ENCODE results near the gene SLC25A47. TPM values are rescaled to one million over a fixed set of nuclear protein-coding genes. Genes with fewer than 3 reads are reported as not detected.
"Not testable (repeated sequence)": the region's sequence is repeated elsewhere in the genome, so short reads cannot be mapped to it uniquely, and the experiment has no call there.

The SLC25A47 gene
- total and polyA plus RNA-seq, 4 donors: 23.7 to 469 (median 291) TPM

DNA sequence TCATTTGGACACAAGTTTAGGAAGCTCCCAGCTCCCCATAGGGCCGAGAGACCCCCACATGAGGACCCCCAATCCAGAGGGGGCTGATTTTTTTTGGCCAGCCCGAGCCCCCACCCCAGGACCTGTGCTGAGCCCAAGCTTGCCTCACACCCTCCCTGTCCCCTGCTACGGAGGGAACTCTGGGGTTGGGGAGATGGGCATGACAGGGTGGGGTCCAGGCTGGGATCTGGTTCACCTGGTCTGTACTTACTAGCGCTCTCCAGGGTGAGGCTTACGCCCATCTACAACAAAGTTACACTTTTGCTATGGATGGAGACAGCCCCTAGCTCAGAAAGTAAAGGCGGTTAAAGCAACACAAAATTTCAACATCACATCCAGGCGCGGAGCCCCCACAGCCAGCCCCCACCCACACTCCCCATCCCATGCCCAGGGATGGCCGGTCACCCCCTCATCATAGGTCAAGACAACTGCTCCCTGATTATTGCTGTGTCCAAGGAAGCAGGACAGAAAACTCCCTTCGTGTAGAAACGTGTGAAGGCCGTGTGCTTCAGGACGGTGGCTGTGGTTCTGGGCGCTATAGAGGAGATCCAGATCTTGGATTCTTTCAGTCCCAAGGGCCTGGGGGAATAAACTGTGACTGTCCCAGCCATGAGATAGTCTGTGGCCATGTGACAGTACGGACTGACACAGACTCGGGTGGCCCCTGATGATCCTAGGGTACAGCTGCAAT lies 27.6 kb upstream of the SLC25A47 start:
- Histone ChIP-seq H3K36me3 (ENCODE audit: control insufficient read depth in 4 of 4, insufficient read depth in 3 of 4, low read depth in 1 of 4, low read length in 3 of 4) (peaks cover 0 to 2% (median 0%) of the 10 kb centered on the region in 4 donors), H3K27me3 (ENCODE audit: control insufficient read depth in 4 of 4, insufficient read depth in 4 of 4, low read length in 3 of 4) (no peaks in the 10 kb centered on the region), H3K4me1 (ENCODE audit: control insufficient read depth in 4 of 4, insufficient read depth in 4 of 4, low read length in 3 of 4) (peaks cover 0 to 5% (median under 1%) of the 10 kb centered on the region in 4 donors), H3K27ac (ENCODE audit: low read depth in 1 of 2, low read length in 2 of 2) (no peak overlapping the region), H3K9me3 (ENCODE audit: control insufficient read depth in 4 of 4, low read length in 3 of 4) (no peaks in the 10 kb centered on the region), H3K9ac (ENCODE audit: low read depth in 1 of 2, low read length in 2 of 2) (no peak overlapping the region), H3K4me3 (ENCODE audit: low read depth in 1 of 3, low read length in 3 of 3) (no peak overlapping the region)
- DNase-seq (ENCODE audit: low spot score): no peak
- no peak for TF ChIP-seq MAX (IDR thresholded peaks at IDR 0.05)
- TF ChIP-seq FOXA1 (IDR thresholded peaks at IDR 0.05): no peak
- TF ChIP-seq EGR1 (IDR thresholded peaks at IDR 0.05; ENCODE audit: low read depth in 2 of 2): no peak
- no peak for TF ChIP-seq ATF3 (IDR thresholded peaks at IDR 0.05)
- TF ChIP-seq SP1 (IDR thresholded peaks at IDR 0.05): no peak
- no peak for TF ChIP-seq CTCF (IDR thresholded peaks at IDR 0.05; ENCODE audit: low read depth, low read length, missing input control)
- no peak for TF ChIP-seq TAF1 (conservative IDR thresholded peaks at IDR 0.05)
- TF ChIP-seq RXRA (IDR thresholded peaks at IDR 0.05): no peak
- no peak for TF ChIP-seq GABPA (IDR thresholded peaks at IDR 0.05 in 1 of 2, conservative IDR thresholded peaks at IDR 0.05 in 1 of 2)
- no peak for TF ChIP-seq HNF4G (IDR thresholded peaks at IDR 0.05)
- no peak for TF ChIP-seq RAD21 (IDR thresholded peaks at IDR 0.05)
- no peak for TF ChIP-seq FOXA2 (IDR thresholded peaks at IDR 0.05)
- no peak for TF ChIP-seq YY1 (IDR thresholded peaks at IDR 0.05)
- no peak for TF ChIP-seq NR2F2 (IDR thresholded peaks at IDR 0.05)
- WGBS: 94% methylated on average over 16 of the region's 16 CpGs

- Histone ChIP-seq H3K4me1 (ENCODE audit: control insufficient read depth in 4 of 4, insufficient read depth in 4 of 4, low read length in 3 of 4) (peaks cover 0 to 5% (median under 1%) of the 10 kb centered on the region in 4 donors), H3K9me3 (ENCODE audit: control insufficient read depth in 4 of 4, low read length in 3 of 4) (no peaks in the 10 kb centered on the region), H3K36me3 (ENCODE audit: control insufficient read depth in 4 of 4, insufficient read depth in 3 of 4, low read depth in 1 of 4, low read length in 3 of 4) (peaks cover 0 to 2% (median 0%) of the 10 kb centered on the region in 4 donors), H3K4me3 (ENCODE audit: low read depth in 1 of 3, low read length in 3 of 3) (no peak overlapping the region), H3K27ac (ENCODE audit: low read depth in 1 of 2, low read length in 2 of 2) (no peak overlapping the region), H3K9ac (ENCODE audit: low read depth in 1 of 2, low read length in 2 of 2) (no peak overlapping the region), H3K27me3 (ENCODE audit: control insufficient read depth in 4 of 4, insufficient read depth in 4 of 4, low read length in 3 of 4) (no peaks in the 10 kb centered on the region)
- no peak for DNase-seq (ENCODE audit: low spot score)
- TF ChIP-seq HNF4G (IDR thresholded peaks at IDR 0.05): no peak
- TF ChIP-seq CTCF (IDR thresholded peaks at IDR 0.05; ENCODE audit: low read depth, low read length, missing input control): no peak
- TF ChIP-seq FOXA1 (IDR thresholded peaks at IDR 0.05): no peak
- no peak for TF ChIP-seq FOXA2 (IDR thresholded peaks at IDR 0.05)
- TF ChIP-seq NR2F2 (IDR thresholded peaks at IDR 0.05): no peak
- TF ChIP-seq RAD21 (IDR thresholded peaks at IDR 0.05): no peak
- no peak for TF ChIP-seq SP1 (IDR thresholded peaks at IDR 0.05)
- no peak for TF ChIP-seq JUND (IDR thresholded peaks at IDR 0.05)
- TF ChIP-seq EGR1 (IDR thresholded peaks at IDR 0.05; ENCODE audit: low read depth in 2 of 2): no peak
- TF ChIP-seq, protein P1, sequence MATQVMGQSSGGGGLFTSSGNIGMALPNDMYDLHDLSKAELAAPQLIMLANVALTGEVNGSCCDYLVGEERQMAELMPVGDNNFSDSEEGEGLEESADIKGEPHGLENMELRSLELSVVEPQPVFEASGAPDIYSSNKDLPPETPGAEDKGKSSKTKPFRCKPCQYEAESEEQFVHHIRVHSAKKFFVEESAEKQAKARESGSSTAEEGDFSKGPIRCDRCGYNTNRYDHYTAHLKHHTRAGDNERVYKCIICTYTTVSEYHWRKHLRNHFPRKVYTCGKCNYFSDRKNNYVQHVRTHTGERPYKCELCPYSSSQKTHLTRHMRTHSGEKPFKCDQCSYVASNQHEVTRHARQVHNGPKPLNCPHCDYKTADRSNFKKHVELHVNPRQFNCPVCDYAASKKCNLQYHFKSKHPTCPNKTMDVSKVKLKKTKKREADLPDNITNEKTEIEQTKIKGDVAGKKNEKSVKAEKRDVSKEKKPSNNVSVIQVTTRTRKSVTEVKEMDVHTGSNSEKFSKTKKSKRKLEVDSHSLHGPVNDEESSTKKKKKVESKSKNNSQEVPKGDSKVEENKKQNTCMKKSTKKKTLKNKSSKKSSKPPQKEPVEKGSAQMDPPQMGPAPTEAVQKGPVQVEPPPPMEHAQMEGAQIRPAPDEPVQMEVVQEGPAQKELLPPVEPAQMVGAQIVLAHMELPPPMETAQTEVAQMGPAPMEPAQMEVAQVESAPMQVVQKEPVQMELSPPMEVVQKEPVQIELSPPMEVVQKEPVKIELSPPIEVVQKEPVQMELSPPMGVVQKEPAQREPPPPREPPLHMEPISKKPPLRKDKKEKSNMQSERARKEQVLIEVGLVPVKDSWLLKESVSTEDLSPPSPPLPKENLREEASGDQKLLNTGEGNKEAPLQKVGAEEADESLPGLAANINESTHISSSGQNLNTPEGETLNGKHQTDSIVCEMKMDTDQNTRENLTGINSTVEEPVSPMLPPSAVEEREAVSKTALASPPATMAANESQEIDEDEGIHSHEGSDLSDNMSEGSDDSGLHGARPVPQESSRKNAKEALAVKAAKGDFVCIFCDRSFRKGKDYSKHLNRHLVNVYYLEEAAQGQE (IDR thresholded peaks at IDR 0.05): no peak
- TF ChIP-seq TAF1 (conservative IDR thresholded peaks at IDR 0.05): no peak
- no peak for TF ChIP-seq ATF3 (IDR thresholded peaks at IDR 0.05)
- no peak for TF ChIP-seq MAX (IDR thresholded peaks at IDR 0.05)
- no peak for TF ChIP-seq HNF4A (conservative IDR thresholded peaks at IDR 0.05)
- TF ChIP-seq RXRA (IDR thresholded peaks at IDR 0.05): no peak
- 86% methylated on average over 9 of the region's 9 CpGs for WGBS
Measured at GRCh38 chr14:100296106-100296651, 27.0 kb upstream of the SLC25A47 start.

GRCh38 chr14:100296729-100297128 lies 26.4 kb upstream of the SLC25A47 start:
- WGBS: 90% methylated on average over 11 of the region's 11 CpGs
- not testable (repeated sequence) for H3K27me3 ChIP-seq (ENCODE audit: control insufficient read depth in 4 of 4, insufficient read depth in 4 of 4, low read length in 3 of 4); H3K9me3 ChIP-seq (ENCODE audit: control insufficient read depth in 4 of 4, low read length in 3 of 4); H3K4me1 ChIP-seq (ENCODE audit: control insufficient read depth in 4 of 4, insufficient read depth in 4 of 4, low read length in 3 of 4); DNase-seq (ENCODE audit: low spot score); H3K4me3 ChIP-seq (ENCODE audit: low read depth in 1 of 3, low read length in 3 of 3); H3K36me3 ChIP-seq (ENCODE audit: control insufficient read depth in 4 of 4, insufficient read depth in 3 of 4, low read depth in 1 of 4, low read length in 3 of 4); H3K27ac ChIP-seq (ENCODE audit: low read depth in 1 of 2, low read length in 2 of 2); H3K9ac ChIP-seq (ENCODE audit: low read depth in 1 of 2, low read length in 2 of 2)
